Measurements from ENCODE around the gene OR2V2.
"Not testable (repeated sequence)": the region's sequence is repeated elsewhere in the genome, so short reads cannot be mapped to it uniquely, and the experiment has no call there.

Gene OR2V2

DNA sequence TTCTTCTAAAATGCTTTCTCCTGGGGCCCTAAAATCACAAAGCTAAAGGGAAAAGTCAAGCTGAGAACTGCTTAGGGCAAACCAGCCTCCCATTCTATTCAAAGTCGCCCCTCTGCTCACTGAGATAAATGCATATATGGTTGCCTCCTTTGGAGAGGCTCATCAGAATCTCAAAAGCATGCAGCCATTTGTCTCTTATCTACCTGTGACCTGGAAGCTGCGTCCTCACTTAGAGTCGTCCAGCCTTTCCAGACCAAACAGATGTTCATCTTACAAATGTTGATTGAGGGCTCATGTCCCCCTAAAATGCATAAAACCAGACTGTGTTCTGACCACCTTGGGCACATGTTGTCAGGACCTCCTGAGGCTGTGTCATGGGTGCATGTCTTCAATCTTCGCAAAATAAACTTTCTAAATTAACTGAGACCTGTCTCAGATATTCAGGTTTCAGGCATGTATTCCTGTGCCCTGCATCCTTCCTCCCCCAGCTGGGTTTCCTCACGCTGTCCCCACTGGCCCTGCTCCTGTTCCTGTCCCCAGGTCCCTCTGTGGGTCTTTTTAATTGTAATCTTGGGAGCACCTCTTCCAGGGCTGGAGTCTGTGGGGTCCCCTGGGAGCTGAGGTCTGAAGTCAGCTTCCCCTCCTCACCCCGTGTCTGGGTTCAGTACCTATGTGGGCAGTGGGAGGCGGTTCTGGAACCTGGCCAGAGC lies at the start of gene OR2V2:
Gene OR2V2, plus strand, starts transcription at position 660 of the 710 bp plus-strand sequence. CDS start 7,357 bp downstream, outside the sequence.
- not testable (repeated sequence) for DNase-seq

DNA sequence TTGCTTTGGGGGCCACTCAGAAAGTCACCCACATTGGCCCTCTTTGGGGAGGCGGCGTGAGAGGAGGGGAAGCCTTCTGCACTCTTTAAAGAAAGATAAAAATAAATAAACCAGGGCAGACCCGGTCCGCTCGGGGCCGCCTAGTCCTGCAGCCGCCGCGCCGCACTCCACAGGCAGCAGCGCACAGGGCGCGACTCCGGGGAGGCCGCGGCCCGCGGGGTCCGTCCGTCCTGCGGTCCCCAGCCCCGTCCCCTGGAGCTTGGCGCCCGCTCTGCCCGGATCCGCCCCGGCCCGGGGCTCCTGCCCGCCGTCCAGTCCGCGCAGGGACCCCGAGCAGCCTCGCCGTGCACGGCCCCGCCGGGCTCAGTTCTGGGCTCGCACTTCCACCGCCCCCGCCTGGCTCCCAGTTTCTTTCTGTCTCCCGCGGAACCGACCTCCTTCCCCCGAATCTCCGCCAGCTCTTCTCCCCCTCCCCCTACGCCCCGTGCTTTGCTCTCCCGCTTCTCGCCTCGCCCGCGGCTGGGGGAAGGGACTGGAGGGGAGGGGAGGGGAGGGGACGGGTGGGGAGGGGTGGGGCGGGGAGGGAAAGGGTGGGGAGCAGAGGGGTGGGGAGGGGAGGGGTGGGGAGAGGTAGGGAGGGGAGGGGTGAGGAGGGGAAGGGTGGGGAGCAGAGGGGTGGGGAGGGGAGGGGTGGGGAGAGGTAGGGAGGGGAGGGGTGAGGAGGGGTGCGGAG lies 49.5 kb upstream of the OR2V2 start:
- not testable (repeated sequence) for DNase-seq

GRCh38 chr5:181098762-181099601 lies 48.4 kb upstream of the OR2V2 start:
- DNase-seq, result no peak

GRCh38 chr5:181099602-181100086 lies 47.7 kb upstream of the OR2V2 start:
- DNase-seq, result no peak

GRCh38 chr5:181100121-181100875 lies 47.1 kb upstream of the OR2V2 start:
- DNase-seq, result no peak

DNA sequence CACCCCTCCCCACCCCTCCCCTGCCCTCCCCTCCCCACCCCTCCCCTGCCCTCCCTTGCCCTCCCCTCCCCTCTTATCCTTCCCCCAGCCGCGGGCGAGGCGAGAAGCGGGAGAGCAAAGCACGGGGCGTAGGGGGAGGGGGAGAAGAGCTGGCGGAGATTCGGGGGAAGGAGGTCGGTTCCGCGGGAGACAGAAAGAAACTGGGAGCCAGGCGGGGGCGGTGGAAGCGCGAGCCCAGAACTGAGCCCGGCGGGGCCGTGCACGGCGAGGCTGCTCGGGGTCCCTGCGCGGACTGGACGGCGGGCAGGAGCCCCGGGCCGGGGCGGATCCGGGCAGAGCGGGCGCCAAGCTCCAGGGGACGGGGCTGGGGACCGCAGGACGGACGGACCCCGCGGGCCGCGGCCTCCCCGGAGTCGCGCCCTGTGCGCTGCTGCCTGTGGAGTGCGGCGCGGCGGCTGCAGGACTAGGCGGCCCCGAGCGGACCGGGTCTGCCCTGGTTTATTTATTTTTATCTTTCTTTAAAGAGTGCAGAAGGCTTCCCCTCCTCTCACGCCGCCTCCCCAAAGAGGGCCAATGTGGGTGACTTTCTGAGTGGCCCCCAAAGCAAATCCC lies 46.2 kb upstream of the OR2V2 start:
- DNase-seq, result not testable (repeated sequence)

- not testable (repeated sequence) for DNase-seq
These were observed 45.3 kb upstream of the OR2V2 start for GRCh38 chr5:181101930-181102674.

GRCh38 chr5:181104259-181104568 lies 43.2 kb upstream of the OR2V2 start:
- not testable (repeated sequence) for DNase-seq

DNA sequence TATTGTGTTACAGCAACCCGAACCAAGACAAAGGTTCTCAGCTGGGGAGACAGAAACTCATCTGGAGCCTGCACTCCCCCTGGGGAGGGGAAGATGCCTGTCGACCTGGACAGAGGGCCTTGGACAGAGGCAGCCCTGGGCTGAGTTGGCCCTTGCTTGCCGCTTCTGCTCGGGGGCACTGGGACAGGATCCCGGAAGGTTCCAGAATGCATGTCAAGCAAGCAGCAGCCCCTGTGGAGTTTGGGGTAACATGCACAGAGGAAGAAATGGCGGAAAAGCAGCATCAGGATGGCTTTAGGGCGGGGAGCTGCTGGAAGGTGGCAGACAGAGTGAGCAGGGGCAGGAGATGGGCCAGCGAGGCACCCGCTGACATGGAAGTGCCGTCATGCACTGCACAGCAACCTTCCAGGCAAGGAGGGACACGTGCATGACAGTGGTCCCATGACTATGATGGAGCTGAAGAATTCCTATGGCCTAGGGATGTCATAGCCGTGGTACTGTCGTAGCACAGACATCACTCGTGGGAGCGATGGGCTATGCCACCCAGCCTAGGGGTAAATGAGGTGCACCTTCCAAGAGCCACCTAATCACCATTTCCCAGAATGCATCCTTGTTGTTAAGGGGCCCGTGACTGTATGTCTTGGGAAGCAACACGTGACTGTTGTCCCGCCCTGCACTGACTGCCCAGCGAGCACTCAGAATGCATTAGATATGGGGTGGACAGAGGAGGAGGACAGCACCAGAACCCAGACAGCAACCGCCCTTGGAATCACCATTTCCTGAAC lies 42.6 kb upstream of the OR2V2 start:
- DNase-seq, result not testable (repeated sequence)

DNA sequence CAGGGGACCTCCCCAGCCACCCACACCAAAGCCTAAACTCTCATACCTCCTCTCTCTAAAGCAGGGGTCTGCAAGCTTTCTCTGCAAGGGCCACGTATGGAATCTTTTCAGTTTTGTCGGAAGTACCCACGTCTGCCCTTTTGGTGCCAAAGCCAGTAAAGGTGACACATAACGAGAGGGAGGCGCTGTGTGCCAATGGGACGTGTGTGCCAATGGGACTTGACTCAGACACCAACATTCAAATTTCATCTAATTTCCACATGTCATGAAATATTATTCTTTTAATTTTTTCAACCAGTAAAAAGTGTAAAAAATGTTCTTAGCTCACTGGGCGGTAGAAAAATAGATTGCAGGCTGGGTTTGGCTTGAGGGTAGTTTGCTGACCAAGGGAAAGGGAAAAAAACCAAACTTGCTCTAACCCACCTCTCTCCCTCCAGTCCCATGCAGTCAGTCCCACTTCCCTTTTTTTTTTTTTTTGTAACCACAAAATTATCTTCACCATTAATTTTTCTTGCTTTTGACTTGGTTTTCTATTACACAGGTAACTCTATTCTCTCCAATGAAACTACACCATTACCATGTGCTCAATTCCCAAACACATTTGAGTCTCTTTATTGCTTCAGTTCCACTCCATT lies 41.9 kb upstream of the OR2V2 start:
- no peak for DNase-seq

DNA sequence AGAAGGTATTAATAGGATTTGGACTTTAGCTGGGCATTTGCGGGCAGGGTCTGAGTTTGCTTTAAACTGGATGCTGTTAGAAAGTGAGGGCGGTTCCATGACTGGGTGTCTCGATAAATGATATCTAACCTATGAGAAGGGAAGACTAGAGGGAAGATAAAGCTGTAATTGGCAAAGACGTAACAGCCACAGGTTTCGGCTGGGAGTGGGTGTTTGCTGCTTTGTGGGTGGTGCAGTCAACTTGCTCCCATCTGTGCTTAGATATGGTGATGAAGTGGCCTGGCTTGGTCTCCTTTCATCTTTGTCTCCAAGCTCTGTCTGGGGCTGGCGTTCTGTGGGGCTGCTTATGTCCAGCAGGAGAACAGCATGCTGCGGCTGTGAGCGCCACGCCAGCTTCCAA lies 39.7 kb upstream of the OR2V2 start:
- DNase-seq, result no peak

GRCh38 chr5:181108578-181109165 lies 38.7 kb upstream of the OR2V2 start:
- DNase-seq, result no peak

- DNase-seq, result no peak
These were observed 37.8 kb upstream of the OR2V2 start for GRCh38 chr5:181109489-181110013.

DNA sequence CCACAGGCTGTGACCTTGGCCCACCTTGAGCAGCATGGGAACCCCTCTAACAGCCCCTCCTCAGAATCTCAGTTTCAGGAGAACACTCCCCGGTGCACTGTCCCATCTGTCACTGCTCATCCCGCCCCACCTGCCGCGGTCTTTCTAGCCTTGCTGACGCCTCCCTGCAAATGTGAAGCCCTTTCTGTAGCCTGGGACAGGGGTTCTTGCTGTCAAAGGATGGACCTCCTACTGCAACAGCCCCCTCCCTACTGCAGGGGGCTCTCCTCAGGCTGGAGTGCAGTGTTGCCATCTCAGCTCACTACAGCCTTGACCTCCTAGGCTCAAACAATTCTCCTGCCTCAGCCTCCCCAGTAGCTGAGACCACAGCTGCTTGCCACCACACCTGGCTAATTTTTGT lies 36.4 kb upstream of the OR2V2 start:
- no peak for DNase-seq

DNA sequence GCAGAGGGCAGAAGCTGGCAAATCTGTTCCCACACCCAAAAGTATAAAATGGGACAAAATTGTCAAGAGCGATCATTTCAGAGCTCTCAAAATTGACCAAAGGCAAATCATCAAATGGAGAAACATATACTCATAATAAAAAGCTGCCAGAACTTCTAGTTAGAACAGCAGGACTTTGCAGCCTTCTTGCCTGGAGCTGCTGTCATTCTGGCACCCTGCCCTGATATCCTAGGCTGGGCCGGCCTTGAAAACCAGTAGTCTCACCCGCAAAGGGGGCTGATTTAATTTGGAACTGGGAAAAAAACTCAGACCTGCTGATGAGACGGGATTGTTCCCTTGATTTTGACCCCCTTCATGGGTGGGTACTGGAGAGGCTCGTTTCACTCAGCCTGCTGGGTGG lies 34.9 kb upstream of the OR2V2 start:
- DNase-seq, result no peak

DNA sequence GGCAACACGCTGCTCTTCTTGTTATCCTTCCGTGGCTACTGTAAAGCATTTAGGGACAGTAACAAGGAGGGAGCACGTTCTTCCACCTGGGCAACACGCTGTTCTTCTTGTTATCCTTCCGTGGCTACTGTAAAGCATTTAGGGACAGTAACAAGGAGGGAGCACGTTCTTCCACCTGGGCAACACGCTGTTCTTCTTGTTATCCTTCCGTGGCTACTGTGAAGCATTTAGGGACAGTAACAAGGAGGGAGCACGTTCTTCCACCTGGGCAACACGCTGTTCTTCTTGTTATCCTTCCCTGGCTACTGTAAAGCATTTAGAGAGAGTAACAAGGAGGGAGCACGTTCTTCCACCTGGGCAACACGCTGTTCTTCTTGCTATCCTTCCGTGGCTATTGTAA lies 33.8 kb upstream of the OR2V2 start:
- DNase-seq, result not testable (repeated sequence)

- DNase-seq, result no peak
These were observed 33.0 kb upstream of the OR2V2 start for GRCh38 chr5:181114284-181114843.

DNA sequence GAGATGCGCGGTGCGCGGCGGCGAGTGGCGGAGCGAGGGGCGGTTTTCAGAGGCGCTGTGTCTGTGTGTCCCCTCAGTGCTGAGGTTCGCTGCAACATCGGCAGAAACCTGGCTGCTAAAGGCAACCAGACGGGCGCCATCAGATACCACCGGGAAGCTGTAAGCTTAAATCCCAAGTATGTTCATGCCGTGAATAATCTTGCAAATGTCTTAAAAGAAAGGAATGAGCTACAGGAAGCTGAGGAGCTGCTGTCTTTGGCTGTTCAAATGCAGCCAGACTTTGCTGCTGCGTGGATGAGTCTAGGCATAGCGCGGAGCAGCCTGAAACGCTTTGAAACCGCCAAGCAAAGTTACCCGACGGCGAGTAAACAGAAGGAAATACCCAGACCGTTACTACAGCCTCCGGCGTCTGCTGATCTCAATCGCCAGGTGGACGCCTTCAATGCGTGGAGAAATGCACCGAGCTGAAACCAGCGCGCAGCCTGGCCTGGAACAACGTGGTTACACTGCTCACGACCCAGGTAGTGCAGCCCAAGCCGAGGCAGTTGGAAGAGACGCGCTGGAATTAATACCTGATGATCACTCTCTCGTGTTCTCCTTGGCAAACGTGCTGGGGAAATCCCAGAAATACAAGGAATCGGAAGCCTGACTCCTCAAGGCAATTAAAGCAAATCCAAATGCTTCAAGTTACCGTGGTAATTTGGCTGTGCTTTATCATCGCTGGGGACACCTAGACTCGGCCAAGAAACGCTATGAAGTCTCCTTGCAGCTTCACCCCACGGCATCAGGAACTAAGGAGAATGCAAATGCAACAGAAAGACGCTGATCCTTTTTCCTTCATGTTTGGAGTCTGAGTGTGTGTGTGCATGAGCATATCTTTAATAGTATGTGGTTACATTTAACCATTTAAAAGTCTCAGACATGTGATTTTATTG lies 32.3 kb upstream of the OR2V2 start:
- no peak for DNase-seq

Measured in NCI-H1436 (cell line).